SU-DHL-6 (cell line): ENCODE results near the gene CA5A.
"Not testable (repeated sequence)": the region's sequence is repeated elsewhere in the genome, so short reads cannot be mapped to it uniquely, and the experiment has no call there.

ENCODE experiments used
- H2AFZ ChIP-seq: fragments of 200-600 bp; sonication (generic); 2 replicates; pipeline ENCODE4 v1.6.1; 2014; ENCODE audit warnings: low read depth, mild to moderate bottlenecking, moderate library complexity, mixed read lengths, antibody characterized with exemption, low read length; ENCODE audit not compliant: severe bottlenecking
- H3F3A ChIP-seq: fragments of 200-600 bp; shearing (Covaris generic); 2 replicates; pipeline ENCODE4 v1.6.0; 2016; ENCODE audit warnings: antibody characterized with exemption, mild to moderate bottlenecking; ENCODE audit not compliant: insufficient read depth
- H3K27ac ChIP-seq: fragments of 200-600 bp; sonication (generic); 2 replicates; pipeline ENCODE4 v1.5.1; 2016; ENCODE audit warnings: low read depth, mild to moderate bottlenecking, low read length, moderate library complexity, mixed read lengths
- H3K27me3 ChIP-seq: fragments of 200-600 bp; sonication (generic), shearing (Covaris generic); 2 replicates; pipeline ENCODE4 v1.6.0; 2014; ENCODE audit warnings: mild to moderate bottlenecking, low read length
- H3K36me3 ChIP-seq: fragments of 200-600 bp; sonication (generic); 2 replicates; pipeline ENCODE4 v1.6.1; 2014; ENCODE audit warnings: mild to moderate bottlenecking, low read length, mixed read lengths
- H3K4me2 ChIP-seq: fragments of 300-600, 200-600 bp; shearing (Covaris generic), sonication (generic); 2 replicates; pipeline ENCODE4 v1.6.0; 2014; ENCODE audit warnings: low read length, low read depth, mild to moderate bottlenecking; ENCODE audit not compliant: poor library complexity, severe bottlenecking
- H3K4me3 ChIP-seq: fragments of 200-600 bp; sonication (generic); 2 replicates; pipeline ENCODE4 v1.5.1; 2014; ENCODE audit warnings: antibody characterized with exemption, low read length, mild to moderate bottlenecking, mixed read lengths; ENCODE audit not compliant: insufficient read depth, poor library complexity, severe bottlenecking
- H3K79me2 ChIP-seq: fragments of 200-600 bp; sonication (generic); 2 replicates; pipeline ENCODE4 v1.6.1; 2014; ENCODE audit warnings: mild to moderate bottlenecking, low read length, moderate library complexity; ENCODE audit not compliant: insufficient read depth
- H3K9ac ChIP-seq: fragments of 200-600 bp; sonication (generic); 2 replicates; pipeline ENCODE4 v1.7.0; 2014; ENCODE audit warnings: mild to moderate bottlenecking, low read length
- H3K9me2 ChIP-seq: fragments of 200-600 bp; sonication (generic); replicated peaks from 2 replicates; pipeline ENCODE4 v1.6.1; 2014; ENCODE audit warnings: low read length; ENCODE audit not compliant: insufficient read depth
- H3K9me3 ChIP-seq: fragments of 200-600 bp; sonication (generic); 2 replicates; pipeline ENCODE4 v1.6.1; 2014; ENCODE audit warnings: low read length, mixed read lengths; ENCODE audit not compliant: insufficient read depth
- H4K20me1 ChIP-seq: fragments of 200-600 bp; sonication (generic); 2 replicates; pipeline ENCODE4 v1.6.1; 2014; ENCODE audit warnings: low read depth, mild to moderate bottlenecking, antibody characterized with exemption, low read length, moderate library complexity, mixed read lengths
- EZH2phosphoT487 ChIP-seq: fragments of 200-600 bp; sonication (generic), shearing (Covaris generic); conservative IDR thresholded peaks from 2 replicates; pipeline ENCODE4 v1.6.1; 2018; ENCODE audit warnings: mild to moderate bottlenecking, antibody characterized with exemption, low read length, moderate library complexity, mixed read lengths
- TF ChIP-seq, protein P1 (sequence below): fragments of 200-600 bp; sonication (generic); IDR thresholded peaks from one replicate; pipeline ENCODE4 v1.5.1; 2017; ENCODE audit warnings: antibody characterized with exemption, mild to moderate bottlenecking, low read length, moderate library complexity; ENCODE audit not compliant: insufficient read depth, poor library complexity, severe bottlenecking

CA5A gene

GRCh38 chr16:87936375-87937230, at the start of gene CA5A:
Gene CA5A (minus strand): TSS chr16:87936529. CDS start chr16:87936450, 79 bp downstream.
- Histone ChIP-seq H2AFZ (no peak within 1 kb of the TSS), H3K27me3 (no peaks in the 10 kb centered on the region), H3K9me3 (no peaks in the 10 kb centered on the region), H3K4me3 (no peak within 1 kb of the TSS), H4K20me1 (no peaks in the 10 kb centered on the region), H3F3A (no peaks in the 10 kb centered on the region), H3K9me2 (no peaks in the 10 kb centered on the region), H3K79me2 (no peaks in the 10 kb centered on the region), H3K4me2 (no peak within 1 kb of the TSS), H3K9ac (no peak within 1 kb of the TSS), H3K27ac (no peak within 1 kb of the TSS), H3K36me3 (no peaks in the 10 kb centered on the region)
- TF ChIP-seq, protein P1, sequence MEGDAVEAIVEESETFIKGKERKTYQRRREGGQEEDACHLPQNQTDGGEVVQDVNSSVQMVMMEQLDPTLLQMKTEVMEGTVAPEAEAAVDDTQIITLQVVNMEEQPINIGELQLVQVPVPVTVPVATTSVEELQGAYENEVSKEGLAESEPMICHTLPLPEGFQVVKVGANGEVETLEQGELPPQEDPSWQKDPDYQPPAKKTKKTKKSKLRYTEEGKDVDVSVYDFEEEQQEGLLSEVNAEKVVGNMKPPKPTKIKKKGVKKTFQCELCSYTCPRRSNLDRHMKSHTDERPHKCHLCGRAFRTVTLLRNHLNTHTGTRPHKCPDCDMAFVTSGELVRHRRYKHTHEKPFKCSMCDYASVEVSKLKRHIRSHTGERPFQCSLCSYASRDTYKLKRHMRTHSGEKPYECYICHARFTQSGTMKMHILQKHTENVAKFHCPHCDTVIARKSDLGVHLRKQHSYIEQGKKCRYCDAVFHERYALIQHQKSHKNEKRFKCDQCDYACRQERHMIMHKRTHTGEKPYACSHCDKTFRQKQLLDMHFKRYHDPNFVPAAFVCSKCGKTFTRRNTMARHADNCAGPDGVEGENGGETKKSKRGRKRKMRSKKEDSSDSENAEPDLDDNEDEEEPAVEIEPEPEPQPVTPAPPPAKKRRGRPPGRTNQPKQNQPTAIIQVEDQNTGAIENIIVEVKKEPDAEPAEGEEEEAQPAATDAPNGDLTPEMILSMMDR, result no peak
- no peak for TF ChIP-seq EZH2phosphoT487

GRCh38 chr16:87985493-87985892, 49.2 kb upstream of the CA5A start:
- H4K20me1 ChIP-seq, H3K9me3 ChIP-seq, H3K27ac ChIP-seq, H3K79me2 ChIP-seq, H2AFZ ChIP-seq, H3K27me3 ChIP-seq, H3F3A ChIP-seq, H3K9ac ChIP-seq, H3K4me2 ChIP-seq, H3K4me3 ChIP-seq, H3K9me2 ChIP-seq, H3K36me3 ChIP-seq: not testable (repeated sequence)

DNA sequence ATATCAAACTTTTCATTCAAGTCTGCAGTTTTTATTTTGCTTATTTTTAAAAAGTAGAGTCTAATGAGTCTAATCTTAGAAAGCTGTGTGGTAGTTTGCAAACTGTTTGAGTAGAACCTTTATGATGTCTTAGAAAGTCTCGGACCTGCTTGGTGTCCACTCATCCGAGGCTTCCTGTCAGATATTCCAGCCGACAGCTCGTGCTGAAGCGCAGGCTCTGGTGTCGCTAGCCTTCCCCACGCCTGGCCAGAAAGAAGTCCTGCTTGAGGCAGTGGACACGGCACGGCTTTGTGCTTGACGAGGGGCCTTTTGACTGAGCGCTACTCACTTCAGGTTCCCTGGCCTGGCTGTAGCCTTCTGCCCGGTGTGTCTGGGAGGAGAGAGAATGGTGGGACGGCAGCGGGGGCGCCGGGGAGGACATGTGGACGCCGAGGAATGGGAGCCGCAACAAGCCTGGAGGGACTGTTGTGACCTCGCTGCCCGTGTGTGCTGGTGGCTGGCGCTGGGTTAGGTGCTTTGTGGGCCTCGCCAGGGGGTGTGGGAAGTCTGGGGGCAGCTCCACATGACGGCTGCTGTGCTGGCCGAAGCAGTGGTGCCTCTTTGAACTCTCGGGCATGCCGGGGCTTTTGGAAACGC, 48.4 kb upstream of the CA5A start:
- TF ChIP-seq, protein P1, result no peak
- TF ChIP-seq EZH2phosphoT487, result no peak
- H3K4me2 ChIP-seq, result no peak overlapping the region

GRCh38 chr16:87984180-87984579, 47.9 kb upstream of the CA5A start:
- not testable (repeated sequence) for H3K9me3 ChIP-seq, H4K20me1 ChIP-seq, H3F3A ChIP-seq, H3K36me3 ChIP-seq, H3K9ac ChIP-seq, H3K4me3 ChIP-seq, H2AFZ ChIP-seq, H3K27me3 ChIP-seq, H3K9me2 ChIP-seq, H3K79me2 ChIP-seq, H3K27ac ChIP-seq, H3K4me2 ChIP-seq

More for the DNA sequence above, 48.4 kb upstream of the CA5A start:
- Histone ChIP-seq H3K9ac (no peak overlapping the region), H3K27ac (no peak overlapping the region), H3K4me3 (no peak overlapping the region), H2AFZ (no peak overlapping the region), H3K79me2 (no peaks in the 10 kb centered on the region), H3K27me3 (no peaks in the 10 kb centered on the region), H3K9me3 (no peaks in the 10 kb centered on the region), H3K9me2 (no peaks in the 10 kb centered on the region), H4K20me1 (no peaks in the 10 kb centered on the region), H3F3A (no peaks in the 10 kb centered on the region), H3K36me3 (no peaks in the 10 kb centered on the region)

DNA sequence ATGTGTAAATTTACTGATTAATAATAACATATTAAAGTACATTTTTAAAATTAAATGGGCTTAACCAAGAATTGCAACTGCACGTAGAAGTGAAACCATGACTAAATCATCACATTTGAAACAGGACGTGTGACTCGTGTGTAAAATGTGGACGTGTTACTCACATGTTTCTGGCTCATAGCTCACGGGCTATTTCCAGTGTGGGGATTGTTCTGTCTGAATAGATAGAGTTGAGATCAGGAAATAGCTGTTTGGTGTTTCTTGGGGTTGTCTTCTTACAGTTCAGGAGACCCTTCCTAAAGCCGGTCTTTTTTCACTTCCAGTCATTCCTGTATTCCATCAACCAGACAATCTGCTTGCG, 47.4 kb upstream of the CA5A start:
- H3K9me2 ChIP-seq, H4K20me1 ChIP-seq, H3K9ac ChIP-seq, H3K79me2 ChIP-seq, H3K36me3 ChIP-seq, H3K4me2 ChIP-seq, H3F3A ChIP-seq, H3K27ac ChIP-seq, H3K27me3 ChIP-seq, H2AFZ ChIP-seq, H3K9me3 ChIP-seq, H3K4me3 ChIP-seq: not testable (repeated sequence)

DNA sequence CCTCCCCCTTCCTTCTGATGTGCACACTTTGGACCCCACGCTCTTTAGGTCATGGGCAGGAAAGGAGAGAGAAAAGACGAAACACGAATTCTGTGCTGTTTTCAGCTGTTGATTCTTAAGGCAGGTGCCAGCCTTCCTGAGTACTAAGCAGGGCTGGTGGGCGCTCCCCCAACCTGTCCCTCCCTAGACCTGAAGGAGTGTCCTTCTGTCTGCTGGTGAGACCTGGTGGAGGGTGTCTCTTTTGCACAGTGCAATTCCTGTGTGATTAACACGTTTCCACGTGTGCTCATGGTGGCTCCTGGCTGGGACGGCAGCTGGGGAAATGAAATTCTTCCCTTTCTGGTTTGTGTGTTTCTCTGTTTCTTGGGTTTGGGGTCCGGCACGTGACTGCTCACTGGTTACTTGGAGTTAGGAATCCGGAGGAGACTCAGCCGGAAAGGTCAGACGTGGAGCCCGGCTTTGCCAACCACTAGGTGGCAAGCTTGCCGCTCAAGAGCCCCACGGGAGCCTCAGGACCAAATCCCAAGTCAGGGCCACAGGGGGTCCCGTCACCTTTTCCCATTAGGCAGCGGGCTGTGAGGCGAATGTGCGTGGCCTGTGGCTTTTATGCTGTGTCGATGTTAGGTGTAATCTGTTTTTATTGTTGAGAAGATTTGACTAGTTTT, 46.9 kb upstream of the CA5A start:
- not testable (repeated sequence) for H3K9ac ChIP-seq, H4K20me1 ChIP-seq, H3K27me3 ChIP-seq, H3K79me2 ChIP-seq, H3F3A ChIP-seq, H3K36me3 ChIP-seq, H3K4me3 ChIP-seq, H2AFZ ChIP-seq, H3K27ac ChIP-seq, H3K9me3 ChIP-seq, H3K9me2 ChIP-seq, H3K4me2 ChIP-seq
